ENCODE measurements around the gene ATP11B. TPM values are rescaled to one million over a fixed set of nuclear protein-coding genes. Genes with fewer than 3 reads are reported as not detected.

Gene ATP11B
- total and polyA plus RNA-seq, 2 of the 8 experiments (the other 6 are each of a cell fraction or from before 2014, with no cell fraction given) = 5.1 to 26.5 TPM

GRCh38 chr3:182789371-182789770 is 3.9 kb upstream of the ATP11B start:
- CTCF ChIA-PET (ENCODE audit: partially characterized antibody) = interaction anchor here (1.1 to 1.9 kb wide), 2 partner anchors 48 to 75 kb away, joined by 3 read pairs; no protein-coding TSS in a partner anchor
- no peak for TF ChIP-seq RFX5 (IDR thresholded peaks at IDR 0.05; ENCODE audit: borderline replicate concordance, low read depth, low read length)
- no peak for TF ChIP-seq USF2 (IDR thresholded peaks at IDR 0.05; ENCODE audit: low read length)
- no peak for TF ChIP-seq CTBP2 (IDR thresholded peaks at IDR 0.05; ENCODE audit: borderline replicate concordance, insufficient read depth, insufficient read length, low read length)
- TF ChIP-seq EZH2 (IDR thresholded peaks at IDR 0.05; ENCODE audit: low read depth, low read length, severe bottlenecking) = no peak
- no peak for TF ChIP-seq TAF1 (IDR thresholded peaks at IDR 0.05; ENCODE audit: low read depth, low read length)
- TF ChIP-seq BACH1 (IDR thresholded peaks at IDR 0.05; ENCODE audit: low read length) = no peak
- TF ChIP-seq ZNF274 (IDR thresholded peaks at IDR 0.05; ENCODE audit: borderline replicate concordance, extremely low read depth, low read length) = no peak

More at GRCh38 chr3:182789371-182789770, 3.9 kb upstream of the ATP11B start:
- Histone ChIP-seq H2BK120ac (replicated peaks; ENCODE audit: low read depth, low read length) (no peak overlapping the region), H3K56ac (replicated peaks; ENCODE audit: insufficient read length, low read depth, low read length) (no peak overlapping the region), H2BK20ac (ENCODE audit: low read length) (no peak overlapping the region), H3K27me3 (replicated peaks in 1 of 4; ENCODE audit: control insufficient read depth in 3 of 4, extremely low read depth in 1 of 4, insufficient read depth in 3 of 4, low read length in 3 of 4) (peaks cover 0 to 2% (median under 1%) of the 10 kb centered on the region in 4 experiments; a peak in 2 of 7 replicates), H3K79me1 (ENCODE audit: low read depth, low read length) (no peaks in the 10 kb centered on the region), H3K9ac (replicated peaks in 1 of 4; ENCODE audit: extremely low read depth in 1 of 4, low read depth in 3 of 4, low read length in 3 of 4) (no peak overlapping the region), H2AFZ (ENCODE audit: low read length) (no peak overlapping the region), H3K4me3 (ENCODE audit: extremely low read depth in 1 of 4, insufficient read depth in 2 of 4, low read depth in 3 of 4, low read length in 4 of 4) (no peak overlapping the region), H2BK5ac (ENCODE audit: low read depth, low read length) (no peak overlapping the region), H4K20me1 (replicated peaks in 1 of 2; ENCODE audit: control insufficient read depth in 1 of 2, insufficient read depth in 2 of 2, low read length in 2 of 2) (no peaks in the 10 kb centered on the region), H3K79me2 (ENCODE audit: control insufficient read depth in 1 of 2, insufficient read depth in 2 of 2, low read length in 2 of 2) (no peaks in the 10 kb centered on the region), H3K14ac (ENCODE audit: insufficient read length) (no peak overlapping the region), H3K4me2 (ENCODE audit: insufficient read depth in 1 of 2, low read depth in 2 of 2, low read length in 2 of 2) (no peak overlapping the region), H4K8ac (ENCODE audit: extremely low read depth, insufficient read depth, low read length) (no peak overlapping the region), H2BK12ac (ENCODE audit: low read depth, low read length) (no peak overlapping the region), H3K9me3 (ENCODE audit: insufficient read depth in 2 of 2, low read depth in 1 of 2, low read length in 1 of 2) (no peaks in the 10 kb centered on the region), H3K23me2 (ENCODE audit: low read depth, low read length) (peaks cover 9% of the 10 kb centered on the region), H3K23ac (ENCODE audit: insufficient read length) (no peak overlapping the region), H3K27ac (ENCODE audit: low read depth, low read length) (no peak overlapping the region; the same call in 1 of the 2 replicates), H2AK5ac (ENCODE audit: low read depth, low read length) (no peak overlapping the region), H4K5ac (ENCODE audit: insufficient read length, low read depth, low read length) (no peak overlapping the region), H4K91ac (replicated peaks; ENCODE audit: insufficient read length, low read length) (no peak overlapping the region), H2BK15ac (ENCODE audit: low read length) (no peak overlapping the region), H3K36me3 (ENCODE audit: control insufficient read depth in 2 of 4, insufficient read depth in 4 of 4, low read length in 3 of 4) (no peaks in the 10 kb centered on the region), H3K4ac (replicated peaks; ENCODE audit: insufficient read length, low read depth, low read length) (no peak overlapping the region), H3K18ac (ENCODE audit: extremely low read depth, low read length) (no peak overlapping the region), H3K4me1 (replicated peaks in 1 of 4; ENCODE audit: control insufficient read depth in 3 of 4, insufficient read depth in 4 of 4, low read length in 3 of 4) (peaks cover 0 to 3% (median 0%) of the 10 kb centered on the region in 4 experiments; a peak in 1 of 7 replicates)
- no peak for DNase-seq (ENCODE audit: low read depth in 1 of 2, low spot score in 2 of 2)
- 75% methylated on average over 1 of the region's 1 CpG; no CpG with 5 or more reads in 1 of the 2 experiments for WGBS, 2 experiments (ENCODE audit: extremely low coverage in 1 of 2, insufficient coverage in 1 of 2, insufficient read length in 1 of 2, insufficient replicate concordance in 2 of 2, low coverage in 1 of 2, low lambda C conversion rate in 2 of 2, missing lambda C conversion rate in 1 of 2)
- FAIRE-seq = no peak
- POLR2A ChIA-PET (ENCODE audit: partially characterized antibody) = no interaction called here

Measured in H1 (cell line).